Breast epithelium (tissue), 4 donors: ENCODE measurements around the gene IGLON5. TPM values are rescaled to one million over a fixed set of nuclear protein-coding genes. Genes with fewer than 3 reads are reported as not detected.

Experiments used
- DNase-seq, 2 donors: peaks; one replicate each; pipeline ENCODE4 v3.0.0-alpha.2; 2019; ENCODE audit warnings: low spot score in 2 of 2
- H3K27ac ChIP-seq, 2 donors: fragments of 200-600 bp; sonication (generic) in 1 of 2; one replicate each; pipeline ENCODE4 v1.5.1; 2016 to 2019; ENCODE audit warnings: mild to moderate bottlenecking in 1 of 2
- H3K27me3 ChIP-seq, 2 donors: fragments of 200-600 bp; sonication (generic) in 1 of 2; one replicate each; pipeline versions ENCODE4 v1.5.1 to v1.6.0; 2017 to 2019; ENCODE audit warnings: control low read depth in 1 of 2, mild to moderate bottlenecking in 1 of 2
- H3K36me3 ChIP-seq: fragments of 200-600 bp; one replicate; pipeline ENCODE4 v1.5.1; 2019
- H3K4me1 ChIP-seq, 2 donors: fragments of 200-600 bp; sonication (generic); one replicate each; pipeline ENCODE4 v1.5.1; 2016 to 2019; ENCODE audit warnings: control low read depth in 1 of 2
- H3K4me3 ChIP-seq, 3 donors: fragments of 200-600 bp; sonication (generic); 1 replicate in 2 of 3; 2 replicates in 1 of 3; pipeline ENCODE4 v1.5.1; 2016 to 2019; ENCODE audit warnings: mild to moderate bottlenecking in 3 of 3, moderate library complexity in 2 of 3
- H3K9me3 ChIP-seq, 2 donors: fragments of 200-600 bp; sonication (generic) in 1 of 2; one replicate each; pipeline ENCODE4 v1.5.1; 2016 to 2019; ENCODE audit warnings: control low read depth in 1 of 2
- CTCF ChIP-seq, 3 donors: fragments of 450-650 bp; IDR thresholded peaks; one replicate each; pipeline ENCODE4 v1.5.1; 2016 to 2017; ENCODE audit warnings: antibody characterized with exemption in 3 of 3, mild to moderate bottlenecking in 3 of 3, moderate library complexity in 3 of 3
- POLR2A ChIP-seq: fragments of 450-650 bp; IDR thresholded peaks from one replicate; pipeline ENCODE4 v1.6.1; 2016; ENCODE audit warnings: antibody characterized with exemption, mild to moderate bottlenecking, moderate library complexity
- POLR2AphosphoS5 ChIP-seq, 3 donors: sonication (generic); formaldehyde crosslinking; IDR thresholded peaks; one replicate each; pipeline ENCODE4 v1.6.1; 2017; ENCODE audit warnings: antibody characterized with exemption in 3 of 3
- intact Hi-C: fragments of 100-400 bp; cut with DNase I; formaldehyde crosslinking; loops from one replicate; pipeline ENCODE4 v1.15.1; 2023; ENCODE audit warnings: low total_unique reads
- total RNA-seq, 3 donors: library from RNA; depleted of rRNA; stranded (reverse); fragments of >200 nt; gene quantifications; one replicate each; pipeline ENCODE4 v1.1.0, GENCODE V29; 2016

Gene IGLON5
- total RNA-seq, 3 donors from 2014 or later, result 0.66 TPM; not detected in 2

- H3K9me3 ChIP-seq, result no peaks in the 10 kb centered on the region
- H3K4me1 ChIP-seq, result no peaks in the 10 kb centered on the region
- H3K4me3 ChIP-seq, result peak overlapping the region; percentile 49 to 80 (median 67)
- H3K27me3 ChIP-seq, result no peaks in the 10 kb centered on the region
- H3K36me3 ChIP-seq, result no peaks in the 10 kb centered on the region
- H3K27ac ChIP-seq, result peak overlapping the region; percentile 45 to 82
- peak; percentile 74 to 85 for DNase-seq
- TF ChIP-seq CTCF (IDR thresholded peaks at IDR 0.05) (peak; percentile 82 to 89 (median 88)), POLR2A (no peak), POLR2AphosphoS5 (IDR thresholded peaks at IDR 0.05) (peak in 1 of 3 donors; percentile 7)
- intact Hi-C loops, result no loop called here
These were observed 27.3 kb downstream of the IGLON5 start for GRCh38 chr19:51338563-51339312.

GRCh38 chr19:51339313-51339686, 27.9 kb downstream of the IGLON5 start:
- no peaks in the 10 kb centered on the region for H3K4me1 ChIP-seq
- H3K27me3 ChIP-seq, result no peaks in the 10 kb centered on the region
- peak overlapping the region; percentile 49 to 80 (median 67) for H3K4me3 ChIP-seq
- H3K36me3 ChIP-seq, result no peaks in the 10 kb centered on the region
- TF ChIP-seq CTCF (IDR thresholded peaks at IDR 0.05), result no peak
- intact Hi-C loops, result no loop called here
- H3K27ac ChIP-seq, result peak overlapping the region; percentile 45 to 82
- DNase-seq, result peak in 1 of 2 donors; percentile 23
- H3K9me3 ChIP-seq, result no peaks in the 10 kb centered on the region

GRCh38 chr19:51339687-51340656, 28.5 kb downstream of the IGLON5 start:
- peak in 2 of 3 donors; percentile 18 to 61 for TF ChIP-seq CTCF (IDR thresholded peaks at IDR 0.05)
- TF ChIP-seq POLR2AphosphoS5 (IDR thresholded peaks at IDR 0.05), result peak in 1 of 3 donors; percentile 42
- TF ChIP-seq POLR2A, result no peak
- H3K4me1 ChIP-seq, result no peaks in the 10 kb centered on the region

GRCh38 chr19:51341066-51341465, 29.6 kb downstream of the IGLON5 start:
- Histone ChIP-seq H3K4me1 (no peaks in the 10 kb centered on the region), H3K36me3 (no peaks in the 10 kb centered on the region), H3K27me3 (no peaks in the 10 kb centered on the region), H3K9me3 (no peaks in the 10 kb centered on the region), H3K4me3 (no peak overlapping the region), H3K27ac (no peak overlapping the region)
- DNase-seq, result no peak
- intact Hi-C loops, result no loop called here
- TF ChIP-seq CTCF (IDR thresholded peaks at IDR 0.05) (no peak), POLR2AphosphoS5 (IDR thresholded peaks at IDR 0.05) (no peak), POLR2A (no peak)

More at GRCh38 chr19:51339687-51340656, 28.5 kb downstream of the IGLON5 start:
- no peaks in the 10 kb centered on the region for H3K27me3 ChIP-seq
- intact Hi-C loops, result no loop called here
- no peaks in the 10 kb centered on the region for H3K9me3 ChIP-seq
- H3K27ac ChIP-seq, result peak overlapping the region; percentile 30 to 82
- peak overlapping the region; percentile 49 to 80 (median 67) for H3K4me3 ChIP-seq
- peak; percentile 97 to 99 for DNase-seq
- H3K36me3 ChIP-seq, result no peaks in the 10 kb centered on the region
